Gastrocnemius medialis (tissue), 4 donors: Measurements from ENCODE around the gene SOAT2. TPM values are rescaled to one million over a fixed set of nuclear protein-coding genes. Genes with fewer than 3 reads are reported as not detected.

ENCODE experiments used
- ATAC-seq, 2 donors: fragments of 150-250 bp; one replicate each; pipeline ENCODE4 v1.9.1; 2016
- DNase-seq, 2 donors: peaks; one replicate each; pipeline ENCODE4 v3.0.0-alpha.2; 2019
- H3K27ac ChIP-seq, 4 donors: fragments of 200-600 bp; sonication (generic); 1 replicate in 1 of 4; 2 replicates in 3 of 4; pipeline ENCODE4 v1.5.1; 2016 to 2018; ENCODE audit warnings: mild to moderate bottlenecking in 2 of 4, moderate library complexity in 1 of 4
- H3K27me3 ChIP-seq, 3 donors: fragments of 200-600 bp; sonication (generic) in 2 of 3; 1 replicate in 1 of 3; 2 replicates in 2 of 3; pipeline versions ENCODE4 v1.5.1 to v1.6.0; 2016 to 2019; ENCODE audit warnings: mild to moderate bottlenecking in 1 of 3, moderate library complexity in 1 of 3
- H3K36me3 ChIP-seq, 2 donors: fragments of 200-600 bp; sonication (generic) in 1 of 2; one replicate each; pipeline ENCODE4 v1.5.1; 2017 to 2018
- H3K4me1 ChIP-seq, 2 donors: fragments of 200-600 bp; sonication (generic) in 1 of 2; one replicate each; pipeline ENCODE4 v1.5.1; 2016 to 2017; ENCODE audit warnings: mild to moderate bottlenecking in 2 of 2
- H3K4me3 ChIP-seq, 4 donors: fragments of 200-600 bp; sonication (generic) in 3 of 4; 1 replicate in 1 of 4; 2 replicates in 3 of 4; pipeline ENCODE4 v1.5.1; 2016 to 2019; ENCODE audit warnings: mild to moderate bottlenecking in 2 of 4
- H3K9me3 ChIP-seq, 3 donors: fragments of 200-600 bp; sonication (generic) in 2 of 3; 1 replicate in 1 of 3; 2 replicates in 2 of 3; pipeline ENCODE4 v1.5.1; 2016 to 2019
- CTCF ChIP-seq, 5 experiments: fragments of 450-650 bp in 3 of 5; fragments of 200-600 bp in 2 of 5; sonication (generic) in 2 of 5; IDR thresholded peaks in 4 of 5; conservative IDR thresholded peaks in 1 of 5; 1 replicate in 4 of 5; 2 replicates in 1 of 5; pipeline ENCODE4 v1.5.1; 2016 to 2019; ENCODE audit warnings: antibody characterized with exemption in 5 of 5, mild to moderate bottlenecking in 3 of 5, moderate library complexity in 3 of 5
- POLR2A ChIP-seq, 2 donors: fragments of 450-650 bp; IDR thresholded peaks; one replicate each; pipeline ENCODE4 v1.6.1; 2017; ENCODE audit warnings: antibody characterized with exemption in 2 of 2, mild to moderate bottlenecking in 2 of 2, moderate library complexity in 2 of 2
- in situ Hi-C, 4 donors: fragments of 200-750 bp; cut with MboI; loops; one replicate each; pipeline versions ENCODE4 v1.15.0 to v1.8.0; 2017; ENCODE audit warnings: low sequenced_read_pairs in 4 of 4
- intact Hi-C: fragments of 100-400 bp; cut with DNase I; formaldehyde crosslinking; loops from one replicate; pipeline ENCODE4 v1.15.1; 2023; ENCODE audit warnings: low total_unique reads
- total RNA-seq, 4 donors: library from RNA; depleted of rRNA; stranded (reverse); fragments of >200 nt; gene quantifications; one replicate each; pipeline versions ENCODE4 v1.1.0 to v1.2.3, GENCODE V29; 2016

Gene SOAT2
- total RNA-seq, 4 donors from 2014 or later: not detected

DNA sequence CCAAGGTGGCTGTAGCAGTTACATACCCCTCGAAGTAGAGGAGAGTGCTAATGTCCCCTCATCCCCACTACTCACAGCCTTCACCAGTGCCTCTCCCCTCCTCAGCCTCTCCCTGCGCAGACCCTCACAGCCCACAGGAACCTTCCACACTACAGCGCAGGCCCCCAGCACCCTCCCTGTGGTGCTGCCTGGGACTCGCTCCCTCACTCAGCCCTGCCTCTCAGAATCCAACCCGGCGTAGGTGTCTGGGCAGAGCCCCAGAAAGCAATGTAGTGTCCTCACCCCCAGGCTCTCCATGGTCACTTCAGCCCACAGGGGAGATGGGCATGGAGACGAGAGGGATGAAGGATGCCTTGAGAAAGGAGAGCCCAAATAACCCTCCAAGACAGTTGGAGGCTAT, 66.4 kb downstream of the SOAT2 start:
- Histone ChIP-seq H3K4me1 (no peaks in the 10 kb centered on the region), H3K27ac (no peak overlapping the region), H3K4me3 (no peak overlapping the region), H3K27me3 (no peaks in the 10 kb centered on the region), H3K9me3 (no peaks in the 10 kb centered on the region), H3K36me3 (no peaks in the 10 kb centered on the region)
- TF ChIP-seq CTCF (IDR thresholded peaks at IDR 0.05 in 4 of 5, conservative IDR thresholded peaks at IDR 0.05 in 1 of 5) (no peak), POLR2A (IDR thresholded peaks at IDR 0.05) (no peak)
- no peak for ATAC-seq
- intact Hi-C loops: no loop called here
- DNase-seq: no peak
- in situ Hi-C loops: no loop called here

GRCh38 chr12:53170215-53170614, 66.9 kb downstream of the SOAT2 start:
- no peak for TF ChIP-seq CTCF (IDR thresholded peaks at IDR 0.05 in 4 of 5, conservative IDR thresholded peaks at IDR 0.05 in 1 of 5)
- no peak for TF ChIP-seq POLR2A (IDR thresholded peaks at IDR 0.05)
- H3K27me3 ChIP-seq: no peaks in the 10 kb centered on the region
- no peaks in the 10 kb centered on the region for H3K36me3 ChIP-seq
- H3K27ac ChIP-seq: no peak overlapping the region
- in situ Hi-C loops (no loop called here), intact Hi-C loops (no loop called here)
- DNase-seq: no peak
- H3K9me3 ChIP-seq: no peaks in the 10 kb centered on the region
- H3K4me3 ChIP-seq: no peak overlapping the region
- H3K4me1 ChIP-seq: no peaks in the 10 kb centered on the region
- no peak for ATAC-seq

DNA sequence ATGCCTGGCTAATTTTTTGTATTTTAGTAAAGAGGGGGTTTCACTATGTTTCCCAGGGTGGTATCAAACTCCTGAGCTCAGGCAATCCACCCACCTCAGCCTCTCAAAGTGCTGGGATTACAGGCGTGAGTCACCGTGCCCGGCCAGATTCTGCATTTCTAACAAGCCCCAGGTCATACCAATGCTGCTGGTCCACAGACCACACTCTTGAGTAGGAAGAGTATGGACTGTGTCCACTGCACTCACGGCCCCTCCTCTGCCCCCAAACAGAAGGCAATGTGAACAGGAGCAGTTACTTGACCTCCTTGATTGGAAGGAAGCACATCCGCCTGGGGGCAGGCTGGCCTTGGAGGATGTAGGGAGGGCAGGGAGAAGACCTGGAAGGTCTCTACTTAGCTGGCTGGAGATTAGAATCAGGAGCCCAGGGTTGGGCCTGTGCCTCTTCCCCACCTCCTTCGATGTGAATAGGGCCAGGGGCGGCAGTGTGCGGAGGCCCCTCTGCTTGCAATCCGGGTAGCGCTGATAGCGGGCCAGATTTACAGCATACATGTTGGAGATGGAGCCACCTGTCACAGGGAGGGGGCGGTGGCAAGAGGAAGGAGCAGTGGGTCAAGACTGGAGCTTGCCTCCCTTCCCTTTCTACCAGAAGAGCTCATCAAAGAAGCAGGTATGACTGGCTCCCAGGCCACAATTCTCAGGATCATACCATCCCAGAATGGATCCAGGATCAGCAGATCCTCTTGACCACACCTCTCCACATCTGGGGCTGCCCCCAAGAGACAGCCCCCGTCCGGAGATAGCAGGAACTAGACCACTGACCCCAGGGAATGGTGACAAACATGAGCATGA, 67.8 kb downstream of the SOAT2 start:
- Histone ChIP-seq H3K36me3 (no peaks in the 10 kb centered on the region), H3K27me3 (no peaks in the 10 kb centered on the region), H3K4me3 (no peak overlapping the region), H3K9me3 (no peaks in the 10 kb centered on the region), H3K27ac (no peak overlapping the region), H3K4me1 (no peaks in the 10 kb centered on the region)
- ATAC-seq: no peak
- intact Hi-C loops: no loop called here
- TF ChIP-seq CTCF (IDR thresholded peaks at IDR 0.05 in 4 of 5, conservative IDR thresholded peaks at IDR 0.05 in 1 of 5) (no peak), POLR2A (IDR thresholded peaks at IDR 0.05) (no peak)
- no peak for DNase-seq
- in situ Hi-C loops: no loop called here

GRCh38 chr12:53171725-53172329, 68.5 kb downstream of the SOAT2 start:
- no peaks in the 10 kb centered on the region for H3K36me3 ChIP-seq
- intact Hi-C loops: no loop called here
- no peak overlapping the region for H3K27ac ChIP-seq
- DNase-seq (no peak), ATAC-seq (no peak)
- no peak for TF ChIP-seq CTCF (IDR thresholded peaks at IDR 0.05 in 4 of 5, conservative IDR thresholded peaks at IDR 0.05 in 1 of 5)
- no peak for TF ChIP-seq POLR2A (IDR thresholded peaks at IDR 0.05)
- no peaks in the 10 kb centered on the region for H3K4me1 ChIP-seq
- H3K4me3 ChIP-seq: no peak overlapping the region
- H3K27me3 ChIP-seq: no peaks in the 10 kb centered on the region
- no peaks in the 10 kb centered on the region for H3K9me3 ChIP-seq
- in situ Hi-C loops: no loop called here
